ENCODE data around the gene ANKH. TPM values are rescaled to one million over a fixed set of nuclear protein-coding genes. Genes with fewer than 3 reads are reported as not detected.

Gene ANKH
- polyA plus RNA-seq, 1 donor: 14.2 TPM

- no peak for DNase-seq (ENCODE audit: low read depth)
Observed at GRCh38 chr5:14686517-14686916, 185.1 kb downstream of the ANKH start.

- DNase-seq (ENCODE audit: low read depth): no peak
Observed at GRCh38 chr5:14685757-14686156, 185.8 kb downstream of the ANKH start.

- DNase-seq (ENCODE audit: low read depth): no peak
Observed at GRCh38 chr5:14684757-14685156, 186.8 kb downstream of the ANKH start.

GRCh38 chr5:14683906-14684455, 187.6 kb downstream of the ANKH start:
- no peak for DNase-seq (ENCODE audit: low read depth)

GRCh38 chr5:14681236-14681752, 190.3 kb downstream of the ANKH start:
- DNase-seq (ENCODE audit: low read depth): no peak

- no peak for DNase-seq (ENCODE audit: low read depth)
Observed at GRCh38 chr5:14679595-14679994, 192.0 kb downstream of the ANKH start.

GRCh38 chr5:14678773-14679334, 192.7 kb downstream of the ANKH start:
- no peak for DNase-seq (ENCODE audit: low read depth)

GRCh38 chr5:14676320-14676719, 195.3 kb downstream of the ANKH start:
- no peak for DNase-seq (ENCODE audit: low read depth)

GRCh38 chr5:14675865-14676300, 195.7 kb downstream of the ANKH start:
- no peak for DNase-seq (ENCODE audit: low read depth)

GRCh38 chr5:14674983-14675854, 196.4 kb downstream of the ANKH start:
- DNase-seq (ENCODE audit: low read depth): no peak

GRCh38 chr5:14673443-14673842, 198.1 kb downstream of the ANKH start:
- DNase-seq (ENCODE audit: low read depth): no peak

- no peak for DNase-seq (ENCODE audit: low read depth)
Observed at GRCh38 chr5:14672484-14673394, 198.8 kb downstream of the ANKH start.

GRCh38 chr5:14672082-14672481, 199.5 kb downstream of the ANKH start:
- DNase-seq (ENCODE audit: low read depth): no peak

GRCh38 chr5:14671414-14671813, 200.2 kb downstream of the ANKH start:
- DNase-seq (ENCODE audit: low read depth): no peak

GRCh38 chr5:14669975-14670374, 201.6 kb downstream of the ANKH start:
- no peak for DNase-seq (ENCODE audit: low read depth)

GRCh38 chr5:14669415-14669814, 202.2 kb downstream of the ANKH start:
- no peak for DNase-seq (ENCODE audit: low read depth)

- no peak for DNase-seq (ENCODE audit: low read depth)
Observed at GRCh38 chr5:14668181-14668591, 203.4 kb downstream of the ANKH start.

- DNase-seq (ENCODE audit: low read depth): no peak
Observed at GRCh38 chr5:14667770-14668169, 203.8 kb downstream of the ANKH start.

- no peak for DNase-seq (ENCODE audit: low read depth)
Observed at GRCh38 chr5:14667290-14667689, 204.3 kb downstream of the ANKH start.

GRCh38 chr5:14666357-14666756, 205.2 kb downstream of the ANKH start:
- no peak for DNase-seq (ENCODE audit: low read depth)

- DNase-seq (ENCODE audit: low read depth): no peak
Observed at GRCh38 chr5:14665949-14666348, 205.6 kb downstream of the ANKH start.

All from forelimb muscle (tissue), 1 donor.